Panc1 (cell line): ENCODE measurements around the gene PHRF1. TPM values are rescaled to one million over a fixed set of nuclear protein-coding genes. Genes with fewer than 3 reads are reported as not detected.

Experiments used
- ATAC-seq: fragments of 200-7000 bp; cut with Tn5 transposase; 2 replicates; pipeline ENCODE4 v1.9.1; 2020; ENCODE audit warnings: mild to moderate bottlenecking, moderate library complexity
- BruUV-seq: library from RNA; stranded (reverse); fragments of 400-500 nt; replicated peaks from 2 replicates; lab custom pipeline; 2021; lab: Mats Ljungman, UMichigan
- CTCF ChIA-PET: fragments of 300-600 bp; sonication (Branson Sonifier 250); formaldehyde crosslinking; loops from one replicate; lab custom pipeline; 2022; ENCODE audit warnings: antibody characterized with exemption; lab: Charles Lee
- POLR2A ChIA-PET: fragments of 300-600 bp; sonication (Branson Sonifier 250); formaldehyde crosslinking; loops from one replicate; lab custom pipeline; 2022; ENCODE audit warnings: antibody characterized with exemption; lab: Charles Lee
- DNase-seq: peaks from one replicate; pipeline ENCODE4 v3.0.0-alpha.2; 2010; ENCODE audit warnings: low read depth, low spot score
- H3K27ac ChIP-seq: 2 replicates; pipeline ENCODE4 v1.5.1; 2011; ENCODE audit warnings: mild to moderate bottlenecking, low read length, inconsistent platforms
- H3K27me3 ChIP-seq: fragments of 200-500 bp; sonication (Bioruptor generic); 2 replicates; pipeline ENCODE4 v1.6.0; 2014; ENCODE audit warnings: low read length, inconsistent platforms; ENCODE audit not compliant: control insufficient read depth, insufficient read depth
- H3K36me3 ChIP-seq: fragments of 200-500 bp; sonication (Bioruptor generic); 2 replicates; pipeline ENCODE4 v1.5.1; 2014; ENCODE audit warnings: inconsistent platforms, mild to moderate bottlenecking, low read length, moderate library complexity; ENCODE audit not compliant: control insufficient read depth, insufficient read depth
- H3K4me1 ChIP-seq: 2 replicates; pipeline ENCODE4 v1.5.1; 2011; ENCODE audit warnings: inconsistent platforms, mild to moderate bottlenecking, low read length, moderate library complexity; ENCODE audit not compliant: control insufficient read depth, insufficient read depth
- H3K4me3 ChIP-seq, 2 experiments: 2 replicates each; pipeline ENCODE4 v1.5.1; 2011 to 2012; ENCODE audit warnings: low read depth in 2 of 2, low read length in 2 of 2, mild to moderate bottlenecking in 2 of 2, inconsistent platforms in 1 of 2, moderate library complexity in 1 of 2
- H3K9me3 ChIP-seq: fragments of 200-500 bp; sonication (Bioruptor generic); 2 replicates; pipeline ENCODE4 v1.5.1; 2014; ENCODE audit warnings: low read depth, mild to moderate bottlenecking, inconsistent platforms, low read length, moderate library complexity; ENCODE audit not compliant: control insufficient read depth, insufficient read depth
- CTCF ChIP-seq: fragments of 450-650 bp; IDR thresholded peaks from 2 replicates; pipeline ENCODE4 v1.5.1; 2017; ENCODE audit warnings: mild to moderate bottlenecking
- POLR2AphosphoS5 ChIP-seq: IDR thresholded peaks from 2 replicates; pipeline ENCODE4 v1.6.1; 2012; ENCODE audit warnings: mild to moderate bottlenecking, low read depth, low read length, moderate library complexity
- REST ChIP-seq, 2 experiments: IDR thresholded peaks; 2 replicates each; pipeline ENCODE4 v1.6.1; 2011 to 2012; ENCODE audit warnings: low read depth in 2 of 2, control low read depth in 1 of 2, low read length in 1 of 2, mild to moderate bottlenecking in 1 of 2, moderate library complexity in 1 of 2; ENCODE audit not compliant: insufficient read depth in 1 of 2
- SIN3A ChIP-seq: IDR thresholded peaks from 2 replicates; pipeline ENCODE4 v1.6.1; 2012; ENCODE audit warnings: low read depth, mild to moderate bottlenecking, low read length, moderate library complexity, borderline replicate concordance; ENCODE audit not compliant: insufficient read depth
- TCF7L2 ChIP-seq: IDR thresholded peaks from 2 replicates; pipeline ENCODE4 v1.6.1; 2011; ENCODE audit warnings: mild to moderate bottlenecking, low read depth, low read length, inconsistent platforms
- in situ Hi-C: cut with HindIII; loops from 2 replicates; pipeline ENCODE4 v1.10.0; 2016; ENCODE audit warnings: low sequenced_read_pairs, low pct_unique_long_range_greater_than_20kb
- intact Hi-C: fragments of 100-400 bp; cut with micrococcal nuclease; formaldehyde crosslinking; loops from one replicate; pipeline ENCODE4 v1.10.0; 2022; ENCODE audit not compliant: unreplicated experiment
- total RNA-seq: library from RNA; stranded (reverse); gene quantifications from one replicate; pipeline ENCODE4 v1.2.1, GENCODE V29; 2021; ENCODE audit not compliant: unreplicated experiment

The PHRF1 gene
- total RNA-seq, 1 experiment from 2014 or later, result 90.6 TPM

DNA sequence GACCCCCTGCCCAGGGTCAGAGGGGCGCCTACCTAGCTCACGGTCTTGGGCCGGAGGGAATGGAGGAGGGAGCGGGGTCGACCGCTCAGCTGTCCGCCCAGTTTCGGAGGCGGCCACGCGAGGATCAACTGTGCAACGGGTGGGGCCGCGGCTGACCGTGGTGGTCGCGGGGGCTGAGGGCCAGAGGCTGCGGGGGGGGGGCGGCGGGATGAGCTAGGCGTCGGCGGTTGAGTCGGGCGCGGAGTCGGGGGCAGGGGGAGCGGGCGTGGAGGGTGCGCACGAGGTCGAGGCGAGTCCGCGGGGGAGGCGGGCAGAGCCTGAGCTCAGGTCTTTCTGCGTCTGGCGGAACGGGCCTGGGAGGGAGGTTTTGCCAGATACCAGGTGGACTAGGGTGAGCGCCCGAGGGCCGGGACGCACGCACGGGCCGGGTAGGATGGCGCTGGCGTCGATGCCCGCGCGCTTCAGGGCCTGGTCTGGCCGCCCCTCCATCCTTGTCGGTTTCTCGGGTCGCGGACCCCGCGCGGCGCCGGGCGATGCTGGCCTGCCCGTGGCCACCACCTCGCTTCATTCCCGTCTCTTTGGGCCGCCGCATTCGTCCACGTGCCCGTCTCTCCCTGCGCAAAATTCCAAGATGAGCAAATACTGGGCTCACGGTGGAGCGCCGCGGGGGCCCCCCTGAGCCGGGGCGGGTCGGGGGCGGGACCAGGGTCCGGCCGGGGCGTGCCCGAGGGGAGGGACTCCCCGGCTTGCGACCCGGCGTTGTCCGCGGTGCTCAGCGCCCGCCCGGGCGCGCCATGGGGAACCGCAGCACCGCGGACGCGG lies 60.5 kb downstream of the PHRF1 start, which contains the start of gene DRD4:
Gene DRD4, plus strand, starts transcription at position 759 of the 822 bp plus-strand sequence. Its CDS starts 36 bp downstream, at position 795.
- H3K4me1 ChIP-seq, result peaks cover 11% of the 10 kb centered on the region
- H3K27me3 ChIP-seq, result no peaks in the 10 kb centered on the region
- DNase-seq (no peak), ATAC-seq (no peak)
- no TSS peak for BruUV-seq
- no peak within 1 kb of the TSS for H3K4me3 ChIP-seq
- H3K9me3 ChIP-seq, result no peaks in the 10 kb centered on the region
- ChIA-PET POLR2A (no interaction called here), CTCF (no interaction called here)
- intact Hi-C loops (no loop called here), in situ Hi-C loops (no loop called here)
- no peaks in the 10 kb centered on the region for H3K36me3 ChIP-seq
- TF ChIP-seq SIN3A, result no peak
- TF ChIP-seq REST (IDR thresholded peaks at IDR 0.05; ENCODE audit: insufficient read depth in 1 of 2, low read depth in 2 of 2, low read length in 1 of 2), result no peak
- no peak for TF ChIP-seq POLR2AphosphoS5
- no peak for TF ChIP-seq TCF7L2
- no peak for TF ChIP-seq CTCF
- no peak within 1 kb of the TSS for H3K27ac ChIP-seq

- Histone ChIP-seq H3K27me3 (no peaks in the 10 kb centered on the region), H3K27ac (no peak overlapping the region), H3K4me1 (peaks cover 17% of the 10 kb centered on the region), H3K9me3 (no peaks in the 10 kb centered on the region), H3K4me3 (no peak overlapping the region), H3K36me3 (no peaks in the 10 kb centered on the region)
- ChIA-PET POLR2A (no interaction called here), CTCF (interaction anchor here (0.8 kb wide), 1 partner anchor 91 kb away, joined by 5 read pairs; no protein-coding TSS in a partner anchor)
- DNase-seq (no peak), ATAC-seq (no peak)
- intact Hi-C loops, result no loop called here
- TF ChIP-seq SIN3A, result no peak
- no peak for TF ChIP-seq TCF7L2
- TF ChIP-seq POLR2AphosphoS5, result no peak
- no peak for TF ChIP-seq REST (IDR thresholded peaks at IDR 0.05; ENCODE audit: insufficient read depth in 1 of 2, low read depth in 2 of 2, low read length in 1 of 2)
- no peak for TF ChIP-seq CTCF
- BruUV-seq, result no TSS peak
- in situ Hi-C loops, result no loop called here
These were observed 61.0 kb downstream of the PHRF1 start for GRCh38 chr11:637333-637592.
